GM12878 (cell line): ENCODE results near the gene SLC25A28. TPM values are rescaled to one million over a fixed set of nuclear protein-coding genes. Genes with fewer than 3 reads are reported as not detected.

Experiments
- ATAC-seq: fragments of 200-7000 bp; cut with Tn5 transposase; 3 replicates; pipeline ENCODE4 v1.9.1; 2020; ENCODE audit warnings: mild to moderate bottlenecking, moderate library complexity
- BruUV-seq: library from RNA; stranded (reverse); fragments of 400-500 nt; replicated peaks from 2 replicates; lab custom pipeline; 2021; lab: Mats Ljungman, UMichigan
- CTCF ChIA-PET: fragments of 300-600 bp; sonication (Branson Sonifier 250); formaldehyde crosslinking; extraction: SDS; loops from one replicate; lab custom pipeline; 2021; ENCODE audit warnings: inconsistent platforms; lab: Yijun Ruan, JAX
- POLR2A ChIA-PET: fragments of 350-600 bp; formaldehyde crosslinking; extraction: SDS; loops from one replicate; lab custom pipeline; 2021; ENCODE audit warnings: inconsistent platforms; lab: Charles Lee
- RAD21 ChIA-PET: fragments of 300-600 bp; sonication (Branson Sonifier 250); formaldehyde crosslinking; loops from one replicate; lab custom pipeline; 2023; ENCODE audit warnings: antibody characterized with exemption; ENCODE audit not compliant: unreplicated experiment; lab: Charles Lee
- SMC1A ChIA-PET: fragments of 300-600 bp; sonication (Branson Sonifier 250); formaldehyde crosslinking; loops from one replicate; lab custom pipeline; 2023; ENCODE audit not compliant: unreplicated experiment, uncharacterized antibody; lab: Charles Lee
- DNase-seq: peaks from one replicate; pipeline ENCODE4 v3.0.0-alpha.2; 2011; ENCODE audit warnings: low read depth, low spot score
- FAIRE-seq: peaks from 3 replicates; lab custom pipeline; 2011; peaks lifted over from hg19 to GRCh38; lab: Jason Lieb, UNC
- H2AFZ ChIP-seq: 2 replicates; pipeline ENCODE4 v1.6.0; 2011; ENCODE audit warnings: low read depth, low read length, control low read depth; ENCODE audit not compliant: control insufficient read depth
- H3K27ac ChIP-seq: 2 replicates; pipeline ENCODE4 v1.5.1; 2011; ENCODE audit warnings: control low read depth; ENCODE audit not compliant: control insufficient read depth, insufficient read depth
- H3K27me3 ChIP-seq, 2 experiments: replicated peaks in 1 of 2; 2 replicates each; pipeline versions ENCODE4 v1.6.0 to v1.6.1; 2011; ENCODE audit warnings: low read length in 1 of 2; ENCODE audit not compliant: control insufficient read depth in 2 of 2, insufficient read depth in 2 of 2
- H3K36me3 ChIP-seq, 2 experiments: 2 replicates each; pipeline ENCODE4 v1.5.1; 2011; ENCODE audit warnings: low read length in 1 of 2; ENCODE audit not compliant: control insufficient read depth in 2 of 2, insufficient read depth in 2 of 2
- H3K4me1 ChIP-seq: 2 replicates; pipeline ENCODE4 v1.6.1; 2011; ENCODE audit warnings: mild to moderate bottlenecking, low read length, moderate library complexity, mixed read lengths; ENCODE audit not compliant: control insufficient read depth, insufficient read depth
- H3K4me2 ChIP-seq: 2 replicates; pipeline ENCODE4 v1.6.0; 2011; ENCODE audit warnings: control low read depth; ENCODE audit not compliant: control insufficient read depth, insufficient read depth
- H3K4me3 ChIP-seq: fragments of 200-600 bp; sonication (generic); 2 replicates; pipeline ENCODE4 v1.5.1; 2016
- H3K79me2 ChIP-seq: 2 replicates; pipeline ENCODE4 v1.6.0; 2011; ENCODE audit warnings: low read length; ENCODE audit not compliant: control insufficient read depth, insufficient read depth
- H3K9ac ChIP-seq: 2 replicates; pipeline ENCODE4 v1.8.0; 2011; ENCODE audit warnings: low read length, control low read depth, mixed read lengths; ENCODE audit not compliant: control insufficient read depth, insufficient read depth
- H3K9me3 ChIP-seq: replicated peaks from 3 replicates; pipeline ENCODE4 v1.5.1; 2011; ENCODE audit warnings: mild to moderate bottlenecking, low read length; ENCODE audit not compliant: control insufficient read depth, insufficient read depth
- H4K20me1 ChIP-seq: 2 replicates; pipeline ENCODE4 v1.6.0; 2011; ENCODE audit not compliant: control insufficient read depth, insufficient read depth
- ATF7 ChIP-seq: fragments of 450-650 bp; IDR thresholded peaks from 2 replicates; pipeline ENCODE4 v1.6.1; 2016; ENCODE audit warnings: low read depth, mild to moderate bottlenecking
- BCLAF1 ChIP-seq: fragments of 450-650 bp; IDR thresholded peaks from 2 replicates; pipeline ENCODE4 v1.6.1; 2017; ENCODE audit warnings: antibody characterized with exemption, mild to moderate bottlenecking, moderate library complexity
- BRCA1 ChIP-seq: IDR thresholded peaks from 2 replicates; pipeline ENCODE4 v1.6.1; 2011; ENCODE audit warnings: low read depth, low read length, improper control_type of control experiment
- CBFB ChIP-seq: IDR thresholded peaks from 2 replicates; pipeline ENCODE4 v1.6.1; 2016; ENCODE audit warnings: antibody characterized with exemption, low read depth
- EED ChIP-seq: sonication (generic); IDR thresholded peaks from 2 replicates; pipeline ENCODE4 v1.6.1; 2016; ENCODE audit warnings: antibody characterized with exemption, low read depth
- EZH2 ChIP-seq: IDR thresholded peaks from 2 replicates; pipeline ENCODE4 v1.6.1; 2012; ENCODE audit warnings: low read depth, mild to moderate bottlenecking, control low read depth, inconsistent platforms, low read length, borderline replicate concordance; ENCODE audit not compliant: control insufficient read depth
- IRF3 ChIP-seq: fragments of 450-650 bp; IDR thresholded peaks from 2 replicates; pipeline ENCODE4 v1.6.1; 2014; ENCODE audit warnings: mild to moderate bottlenecking
- IRF4 ChIP-seq: IDR thresholded peaks from 2 replicates; pipeline ENCODE4 v1.6.1; 2011; ENCODE audit warnings: low read depth, low read length
- NFIC ChIP-seq: IDR thresholded peaks from 2 replicates; pipeline ENCODE4 v1.6.1; 2012; ENCODE audit warnings: low read depth, mild to moderate bottlenecking, inconsistent platforms, low read length, moderate library complexity
- NR2C1 ChIP-seq: fragments of 450-650 bp; IDR thresholded peaks from 2 replicates; pipeline ENCODE4 v1.6.1; 2017; ENCODE audit warnings: antibody characterized with exemption, mild to moderate bottlenecking, moderate library complexity
- RAD21 ChIP-seq: IDR thresholded peaks from 2 replicates; pipeline ENCODE4 v1.6.1; 2011; ENCODE audit warnings: mild to moderate bottlenecking, low read depth, low read length, moderate library complexity; ENCODE audit not compliant: insufficient read depth
- RCOR1 ChIP-seq: conservative IDR thresholded peaks from 2 replicates; pipeline ENCODE4 v1.6.1; 2012; ENCODE audit warnings: low read depth, low read length, improper control_type of control experiment
- SKIL ChIP-seq: fragments of 450-650 bp; IDR thresholded peaks from 2 replicates; pipeline ENCODE4 v1.6.1; 2017; ENCODE audit warnings: mild to moderate bottlenecking, low read depth, inconsistent platforms; ENCODE audit not compliant: poor library complexity, severe bottlenecking
- SMAD5 ChIP-seq: IDR thresholded peaks from 2 replicates; pipeline ENCODE4 v1.6.1; 2016; ENCODE audit warnings: antibody characterized with exemption, low read depth
- SREBF1 ChIP-seq: IDR thresholded peaks from 2 replicates; pipeline ENCODE4 v1.6.1; 2012; ENCODE audit warnings: mild to moderate bottlenecking, low read length
- SREBF2 ChIP-seq: IDR thresholded peaks from 2 replicates; pipeline ENCODE4 v1.6.1; 2012; ENCODE audit warnings: mild to moderate bottlenecking, low read length
- YBX1 ChIP-seq: fragments of 450-650 bp; IDR thresholded peaks from 2 replicates; pipeline ENCODE4 v1.6.1; 2016; ENCODE audit warnings: antibody characterized with exemption
- WGBS: methylation state at CpG from one replicate; pipeline ENCODE4 v1.1.6; 2016; ENCODE audit warnings: low lambda C conversion rate; ENCODE audit not compliant: insufficient replicate concordance, insufficient coverage; ENCODE audit errors: missing lambda C conversion rate; 5-methylcytosine and 5-hydroxymethylcytosine counted together
- in situ Hi-C: fragments of 300-500 bp; cut with MboI; formaldehyde crosslinking; loops from 9 replicates; pipeline ENCODE4 v1.14.3; 2018; ENCODE audit warnings: mixed read lengths
- intact Hi-C: fragments of 100-400 bp; cut with micrococcal nuclease; formaldehyde crosslinking; loops from one replicate; pipeline ENCODE4 v1.14.2; 2022; ENCODE audit not compliant: unreplicated experiment
- polyA plus RNA-seq, 11 experiments: library from polyadenylated mRNA; depleted of rRNA in 4 of 11; unstranded in 6 of 11; stranded (reverse) in 5 of 11; fragments of >200 nt; fragmentation: Nextera tagmentation in 4 of 11; fragmentation: Illumina TruSeq in 1 of 11; extraction: Ambion mirVana in 4 of 11; extraction: Trizol in 1 of 11; gene quantifications; 1 replicate in 1 of 11; 2 replicates in 10 of 11; pipeline versions ENCODE4 v1.2.1 to v1.2.3, GENCODE V29; 2011 to 2016; ENCODE audit warnings: inconsistent platforms in 2 of 11, missing spikeins in 2 of 11, low read depth in 1 of 11
- total RNA-seq, 4 experiments: library from RNA; depleted of rRNA in 3 of 4; stranded (reverse); fragments of >200 nt in 3 of 4; fragmentation: Illumina TruSeq in 1 of 4; extraction: Trizol in 1 of 4; gene quantifications; 2 replicates each; pipeline versions ENCODE4 v1.2.1 to v1.2.3, GENCODE V29; 2013 to 2021

Gene SLC25A28
- total and polyA plus RNA-seq, 10 of the 15 experiments (the other 5 are each of a cell fraction or from before 2014, with no cell fraction given), result 7.5 to 47.8 (median 24.9) TPM

GRCh38 chr10:99609186-99609585, 11.1 kb downstream of the SLC25A28 start:
- RAD21 ChIA-PET, result interaction anchor here (2.2 to 8.4 kb wide), 2 partner anchors 173 to 174 kb away, joined by 9 to 70 read pairs; no protein-coding TSS in a partner anchor
- H3K4me1 ChIP-seq, result no peaks in the 10 kb centered on the region
- peaks cover 8 to 9% of the 10 kb centered on the region in 2 experiments for H3K36me3 ChIP-seq
- intact Hi-C loops, result no loop called here
- no peak for ATAC-seq
- CTCF ChIA-PET, result interaction anchor here (1.2 to 12.7 kb wide), 3 partner anchors 48 to 216 kb away, joined by 3 to 233 read pairs (median 201); no protein-coding TSS in a partner anchor
- FAIRE-seq, result no peak
- BruUV-seq, result no TSS peak
- H3K27ac ChIP-seq, result no peak overlapping the region
- WGBS, result 85% methylated on average over 2 of the region's 2 CpGs
- no peak for DNase-seq
- TF ChIP-seq IRF4 (no peak), NFIC (no peak), EZH2 (no peak), YBX1 (no peak), SMAD5 (no peak), BCLAF1 (no peak), RCOR1 (no peak), EED (no peak), SKIL (no peak), ATF7 (no peak), IRF3 (no peak), RAD21 (no peak), CBFB (no peak), SREBF2 (no peak), SREBF1 (no peak), BRCA1 (no peak), NR2C1 (no peak)
- TF ChIP-seq, all 136 proteins: peak for 0
- no peaks in the 10 kb centered on the region for H3K79me2 ChIP-seq
- no peaks in the 10 kb centered on the region for H3K27me3 ChIP-seq
- H3K4me3 ChIP-seq, result no peak overlapping the region
- ChIA-PET POLR2A (no interaction called here), SMC1A (interaction anchor here (2.2 kb wide), 1 partner anchor 216 kb away, joined by 10 read pairs; no protein-coding TSS in a partner anchor)
- H2AFZ ChIP-seq, result no peak overlapping the region
- in situ Hi-C loops, result no loop called here
- H3K9ac ChIP-seq, result no peak overlapping the region
- no peaks in the 10 kb centered on the region for H3K9me3 ChIP-seq
- no peak overlapping the region for H3K4me2 ChIP-seq
- no peaks in the 10 kb centered on the region for H4K20me1 ChIP-seq
